GOT3 (cell line): ENCODE results near the gene ODF2.
"Not testable (repeated sequence)": the region's sequence is repeated elsewhere in the genome, so short reads cannot be mapped to it uniquely, and the experiment has no call there.

Experiments
- DNase-seq: peaks from one replicate; lab custom pipeline; 2025; ENCODE audit warnings: mixed read lengths; lab: John Stamatoyannopoulos, UW

Gene ODF2

GRCh38 chr9:128484686-128485413 is 29.0 kb downstream of the ODF2 start:
- DNase-seq, result no peak

DNA sequence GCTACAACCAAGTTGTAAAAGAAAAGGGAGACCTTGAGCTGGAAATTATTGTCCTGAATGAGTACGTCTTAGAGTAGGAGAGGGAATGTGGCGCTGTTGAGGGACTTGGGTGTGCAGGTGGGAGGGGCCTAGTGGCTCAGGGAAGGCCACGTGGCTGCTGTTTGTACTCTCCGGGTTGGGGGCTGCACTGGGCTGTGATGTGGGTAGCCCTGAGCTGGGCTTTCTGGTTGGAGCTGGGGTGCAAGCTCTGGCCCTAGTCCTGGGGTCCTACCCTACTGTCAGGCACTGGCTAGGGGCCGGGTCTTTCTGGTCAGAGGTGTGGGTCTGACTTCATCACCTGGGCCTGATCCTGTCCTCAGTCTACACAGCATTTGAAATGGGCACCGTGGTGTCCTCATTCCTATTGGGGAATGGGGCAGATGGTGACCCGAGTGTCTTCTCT is 29.6 kb downstream of the ODF2 start:
- DNase-seq, result no peak

DNA sequence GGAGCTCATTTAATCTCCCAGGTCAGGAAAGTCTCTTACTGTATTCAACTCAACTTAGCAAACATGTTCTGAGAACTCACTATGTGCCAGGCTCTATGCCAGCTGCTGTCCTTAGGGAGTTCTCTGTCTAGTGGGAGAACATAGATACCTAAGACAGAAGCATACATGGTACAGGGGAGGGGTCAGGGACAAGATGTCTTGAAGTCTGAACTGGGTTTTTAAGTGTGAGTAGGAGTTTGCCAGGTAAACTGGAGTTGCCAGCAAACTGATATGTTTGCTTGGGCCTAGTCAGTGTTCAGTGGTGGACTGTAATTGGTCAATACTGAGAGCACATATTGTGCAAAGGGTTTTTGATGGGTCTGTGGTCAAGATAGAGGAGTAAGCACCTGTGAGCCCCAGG is 30.4 kb downstream of the ODF2 start:
- DNase-seq, result no peak

DNA sequence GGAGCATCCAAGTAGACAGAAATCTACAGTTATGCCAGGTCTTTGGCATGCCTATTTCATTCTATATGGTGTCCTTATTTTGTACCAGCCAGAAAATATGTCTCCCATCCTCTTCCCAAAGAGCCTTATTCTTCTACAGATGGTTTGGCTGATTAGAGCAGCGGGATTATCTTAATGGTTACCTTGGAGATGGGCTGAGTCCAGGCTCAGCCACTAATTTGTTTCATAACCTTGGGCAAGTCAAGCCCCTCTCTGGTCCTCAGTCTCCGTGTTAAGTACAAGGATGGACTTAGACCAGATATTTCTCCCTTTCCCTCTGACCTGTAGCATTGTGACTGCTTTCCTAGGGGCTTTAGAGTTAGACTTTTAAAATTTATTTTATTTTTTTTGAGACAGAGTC is 37.6 kb downstream of the ODF2 start:
- no peak for DNase-seq

GRCh38 chr9:128494108-128494745 is 38.4 kb downstream of the ODF2 start:
- DNase-seq, result no peak

DNA sequence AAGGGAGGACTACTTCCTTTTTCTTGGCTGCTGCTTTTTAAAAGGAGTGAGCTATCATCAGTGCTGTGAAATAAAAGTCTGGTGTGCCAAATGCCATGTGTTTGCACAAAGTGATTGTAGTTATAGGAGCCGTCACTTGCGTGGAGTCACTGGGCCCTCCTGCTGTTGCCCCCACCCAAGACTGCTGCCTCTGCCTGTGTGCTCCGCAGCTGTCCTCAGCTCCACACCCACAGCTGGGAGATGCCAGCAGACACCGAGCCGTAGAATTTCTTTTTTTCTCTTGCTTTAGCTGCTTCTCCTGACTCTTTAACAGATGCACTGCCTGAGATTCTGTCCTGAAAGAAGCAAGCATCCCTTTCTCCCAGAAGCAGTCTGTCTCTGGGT is 38.9 kb downstream of the ODF2 start:
- no peak for DNase-seq

- DNase-seq, result no peak
Measured at GRCh38 chr9:128495296-128495695, 39.5 kb downstream of the ODF2 start.

GRCh38 chr9:128495804-128496417 is 40.1 kb downstream of the ODF2 start:
- DNase-seq, result no peak

- no peak for DNase-seq
Measured at GRCh38 chr9:128497824-128498610, 42.2 kb downstream of the ODF2 start.

DNA sequence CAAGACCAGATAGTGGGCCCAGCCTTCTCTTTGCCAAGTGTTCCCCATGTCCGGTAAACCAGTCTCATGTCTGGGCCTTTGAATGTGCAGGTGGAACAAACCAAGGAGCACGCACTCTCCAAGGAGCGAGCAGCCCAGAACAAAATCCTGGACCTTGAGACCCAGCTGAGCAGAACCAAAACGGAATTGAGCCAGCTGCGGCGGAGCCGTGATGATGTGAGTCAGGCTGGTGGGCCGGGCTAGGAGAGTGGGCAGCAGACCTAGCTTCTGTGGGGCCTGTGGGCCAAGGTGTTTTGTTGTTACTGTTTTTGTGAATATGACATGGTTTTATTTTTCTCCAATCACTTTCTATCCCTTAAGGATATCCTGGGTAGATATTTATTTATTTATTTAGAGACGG is 43.1 kb downstream of the ODF2 start:
- no peak for DNase-seq

DNA sequence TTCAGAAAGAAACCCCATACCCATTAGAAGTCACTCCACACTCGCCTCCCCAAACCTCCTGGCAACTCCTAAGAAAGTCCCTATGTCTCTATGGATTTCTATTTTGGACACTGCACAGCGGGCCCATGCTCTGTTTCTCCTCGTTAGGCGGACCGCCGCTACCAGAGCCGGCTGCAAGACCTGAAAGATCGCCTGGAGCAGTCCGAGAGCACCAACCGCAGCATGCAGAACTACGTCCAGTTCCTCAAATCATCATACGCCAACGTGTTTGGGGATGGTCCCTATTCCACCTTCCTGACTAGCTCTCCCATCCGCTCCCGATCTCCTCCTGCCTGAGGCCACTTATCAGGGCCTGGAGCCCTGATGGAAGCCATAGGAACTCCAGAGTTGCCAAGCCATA is 44.1 kb downstream of the ODF2 start:
- no peak for DNase-seq

DNA sequence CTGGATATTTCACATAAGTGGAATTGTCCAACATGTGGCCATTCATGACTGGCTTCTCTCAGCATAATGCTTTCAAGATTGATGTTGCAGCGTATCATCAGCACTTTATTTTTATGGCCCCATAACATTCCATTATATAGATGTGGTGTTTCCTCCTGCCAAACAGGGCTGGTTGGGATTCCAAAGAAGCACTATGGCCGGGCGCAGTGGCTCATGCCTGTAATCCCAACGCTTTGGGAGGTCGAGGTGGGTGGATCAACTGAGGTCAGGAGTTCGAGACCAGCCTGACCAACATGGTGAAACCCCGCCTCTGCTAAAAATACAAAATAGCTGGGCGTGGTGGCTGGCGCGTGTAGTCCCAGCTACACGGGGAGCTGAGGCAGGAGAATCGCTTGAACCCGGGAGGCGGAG is 47.6 kb downstream of the ODF2 start:
- DNase-seq, result not testable (repeated sequence)

DNA sequence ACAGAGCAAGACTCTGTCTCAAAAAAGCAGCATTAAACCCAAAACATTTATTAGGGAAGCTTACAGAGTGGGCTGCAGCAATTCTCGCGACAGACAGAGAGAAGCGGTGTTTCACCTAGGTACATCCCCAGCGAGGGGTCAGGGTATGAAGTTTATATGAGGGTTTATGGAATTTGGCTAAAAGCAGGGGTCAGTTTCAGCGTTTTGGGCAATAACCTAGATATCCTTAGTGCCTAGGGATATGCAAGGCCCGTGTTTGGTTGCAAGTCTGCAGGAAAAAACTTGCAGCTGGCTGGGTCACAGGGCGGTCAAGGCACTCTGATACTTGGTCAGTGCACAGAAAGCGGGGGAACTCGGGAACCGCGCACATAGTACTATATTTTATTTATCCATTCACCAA is 48.1 kb downstream of the ODF2 start:
- DNase-seq, result no peak

- peak; percentile 35 for DNase-seq
Measured at GRCh38 chr9:128504485-128505413, 48.9 kb downstream of the ODF2 start, which contains the start of gene GLE1. GLE1 (plus strand) TSS chr9:128504719; CDS start chr9:128504806, 87 bp downstream.

- no peak for DNase-seq
Measured at GRCh38 chr9:128505414-128505765, 49.6 kb downstream of the ODF2 start.

DNA sequence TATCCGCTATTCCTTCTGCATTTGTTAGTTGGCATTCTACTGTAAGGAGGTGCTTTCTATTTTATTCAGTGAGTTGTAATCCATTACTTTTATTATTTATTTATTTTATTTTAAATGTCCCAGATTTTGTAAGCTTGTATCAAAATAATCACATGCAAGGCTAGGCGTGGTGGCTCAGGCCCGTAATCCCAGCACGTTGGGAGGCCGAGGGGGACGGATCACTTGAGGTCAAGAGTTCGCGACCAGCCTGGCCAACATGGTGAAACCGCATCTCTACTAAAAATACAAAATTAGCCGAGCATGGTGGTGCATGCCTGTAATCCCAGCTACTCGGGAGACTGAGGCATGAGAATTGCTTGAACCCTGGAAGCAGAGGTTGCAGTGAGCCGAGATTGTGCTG is 50.1 kb downstream of the ODF2 start:
- DNase-seq, result not testable (repeated sequence)

DNA sequence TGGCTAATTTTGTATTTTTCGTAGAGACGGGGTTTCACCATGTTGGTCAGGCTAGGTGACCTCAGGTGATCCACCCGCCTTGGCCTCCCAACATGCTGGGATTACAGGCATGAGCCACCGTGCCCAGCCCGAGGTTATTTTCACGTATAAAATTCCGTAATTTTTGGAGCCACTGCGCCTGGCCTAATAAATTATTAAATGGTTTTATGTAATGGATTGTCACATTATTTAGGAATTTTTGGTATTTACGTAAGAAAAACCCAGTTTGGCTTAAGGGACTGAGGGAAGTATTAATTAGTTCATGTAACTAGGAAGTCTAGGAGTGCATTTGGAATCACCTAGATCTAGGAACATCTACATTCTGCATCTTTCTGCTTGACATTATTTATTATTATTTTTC is 57.0 kb downstream of the ODF2 start:
- DNase-seq, result no peak

DNA sequence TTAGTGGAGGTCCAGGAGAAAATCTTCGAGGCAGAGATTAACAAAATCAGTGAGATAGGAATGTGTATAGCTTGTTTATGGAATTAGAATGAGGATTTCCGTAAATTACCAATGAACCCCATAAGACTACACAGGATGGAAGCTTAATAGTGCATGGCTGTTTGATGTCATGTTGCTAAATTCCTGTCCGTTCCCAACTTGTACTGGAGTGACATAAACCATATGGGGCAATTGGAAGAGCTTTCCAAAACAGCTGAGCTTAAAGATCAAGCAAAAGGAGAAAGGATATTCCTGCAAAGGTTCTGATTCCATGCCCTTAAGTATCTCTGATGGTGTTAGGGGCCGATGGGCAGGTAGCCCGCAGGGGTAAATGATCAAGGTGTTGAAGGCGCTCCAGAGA is 66.2 kb downstream of the ODF2 start:
- DNase-seq, result no peak

DNA sequence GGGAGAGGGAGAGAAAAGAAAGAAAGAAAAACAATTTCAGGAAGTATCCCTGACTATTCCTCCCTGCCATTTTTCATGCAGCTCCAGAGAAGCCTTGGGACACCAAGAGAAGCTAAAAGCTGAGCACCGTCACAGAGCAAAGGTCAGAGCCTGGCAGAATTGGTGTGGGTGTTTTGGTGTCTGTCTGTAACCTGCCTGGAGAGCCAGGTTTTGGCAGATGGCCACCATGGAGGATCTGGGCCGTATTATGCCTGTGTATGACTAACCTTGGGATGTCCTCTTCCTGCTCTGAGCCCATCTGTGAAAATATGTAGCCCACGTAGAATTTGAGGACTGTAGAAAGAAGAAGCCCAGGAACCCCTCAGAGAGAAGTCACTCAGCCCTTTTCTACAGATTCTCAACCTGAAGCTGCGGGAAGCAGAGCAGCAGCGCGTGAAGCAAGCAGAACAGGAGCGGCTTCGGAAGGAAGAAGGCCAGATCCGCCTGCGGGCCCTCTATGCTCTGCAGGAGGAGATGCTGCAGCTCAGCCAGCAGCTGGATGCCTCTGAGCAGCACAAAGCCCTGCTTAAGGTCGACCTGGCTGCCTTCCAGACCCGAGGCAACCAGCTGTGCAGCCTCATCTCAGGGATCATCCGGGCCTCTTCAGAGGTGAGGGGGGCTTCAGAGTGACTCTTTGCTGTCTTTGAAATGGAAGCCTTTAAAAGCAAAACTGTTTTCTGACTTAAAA is 67.6 kb downstream of the ODF2 start:
- DNase-seq, result no peak

- DNase-seq, result no peak
Measured at GRCh38 chr9:128526720-128527119, 70.9 kb downstream of the ODF2 start.
